LNCAP (cell line): Measurements from ENCODE around the gene STX7.

Source experiments
- TF ChIP-seq, protein P1 (sequence below): fragments of 450-650 bp; IDR thresholded peaks from 2 replicates; pipeline ENCODE4 v1.5.1; 2017; ENCODE audit warnings: mild to moderate bottlenecking

Gene STX7

DNA sequence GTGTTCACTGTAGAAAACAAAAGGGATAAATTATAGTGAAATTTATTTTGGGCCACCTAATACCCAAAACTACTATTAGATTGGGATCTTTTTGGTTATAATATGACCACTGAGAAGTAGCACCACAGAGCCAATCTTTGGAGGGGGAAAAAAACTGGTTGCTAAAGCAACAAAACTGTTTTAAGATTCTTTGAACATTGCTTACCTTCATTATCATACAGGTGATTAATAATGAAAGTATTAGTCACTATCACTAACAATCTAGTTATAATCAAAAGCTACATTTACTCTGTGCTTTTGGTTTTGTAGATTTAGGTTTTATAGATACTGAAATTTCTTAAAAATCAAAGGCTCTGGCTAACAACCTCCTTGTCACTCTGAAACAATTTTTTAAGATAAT, 31.7 kb downstream of the STX7 start:
- TF ChIP-seq, protein P1, sequence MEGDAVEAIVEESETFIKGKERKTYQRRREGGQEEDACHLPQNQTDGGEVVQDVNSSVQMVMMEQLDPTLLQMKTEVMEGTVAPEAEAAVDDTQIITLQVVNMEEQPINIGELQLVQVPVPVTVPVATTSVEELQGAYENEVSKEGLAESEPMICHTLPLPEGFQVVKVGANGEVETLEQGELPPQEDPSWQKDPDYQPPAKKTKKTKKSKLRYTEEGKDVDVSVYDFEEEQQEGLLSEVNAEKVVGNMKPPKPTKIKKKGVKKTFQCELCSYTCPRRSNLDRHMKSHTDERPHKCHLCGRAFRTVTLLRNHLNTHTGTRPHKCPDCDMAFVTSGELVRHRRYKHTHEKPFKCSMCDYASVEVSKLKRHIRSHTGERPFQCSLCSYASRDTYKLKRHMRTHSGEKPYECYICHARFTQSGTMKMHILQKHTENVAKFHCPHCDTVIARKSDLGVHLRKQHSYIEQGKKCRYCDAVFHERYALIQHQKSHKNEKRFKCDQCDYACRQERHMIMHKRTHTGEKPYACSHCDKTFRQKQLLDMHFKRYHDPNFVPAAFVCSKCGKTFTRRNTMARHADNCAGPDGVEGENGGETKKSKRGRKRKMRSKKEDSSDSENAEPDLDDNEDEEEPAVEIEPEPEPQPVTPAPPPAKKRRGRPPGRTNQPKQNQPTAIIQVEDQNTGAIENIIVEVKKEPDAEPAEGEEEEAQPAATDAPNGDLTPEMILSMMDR, result no peak

DNA sequence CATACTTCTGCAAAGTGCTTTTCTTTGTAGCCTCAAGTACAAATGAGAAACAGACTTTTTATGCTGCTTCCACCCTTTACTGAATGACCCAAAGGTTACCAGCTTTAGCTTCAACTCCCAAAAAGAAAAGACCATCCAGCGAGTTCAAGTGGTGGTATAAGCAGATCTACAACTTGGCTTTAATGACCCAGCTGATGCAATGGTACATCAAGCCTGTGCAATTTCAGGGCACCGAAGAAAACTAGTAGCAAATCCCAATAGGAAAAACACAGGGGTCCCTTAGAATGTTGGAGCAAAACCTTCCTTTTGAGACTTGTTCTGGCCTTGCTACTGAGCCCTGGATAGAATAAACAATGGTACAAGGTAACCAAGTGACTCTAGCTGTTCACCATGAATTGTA, 33.8 kb downstream of the STX7 start:
- TF ChIP-seq, protein P1, result no peak

DNA sequence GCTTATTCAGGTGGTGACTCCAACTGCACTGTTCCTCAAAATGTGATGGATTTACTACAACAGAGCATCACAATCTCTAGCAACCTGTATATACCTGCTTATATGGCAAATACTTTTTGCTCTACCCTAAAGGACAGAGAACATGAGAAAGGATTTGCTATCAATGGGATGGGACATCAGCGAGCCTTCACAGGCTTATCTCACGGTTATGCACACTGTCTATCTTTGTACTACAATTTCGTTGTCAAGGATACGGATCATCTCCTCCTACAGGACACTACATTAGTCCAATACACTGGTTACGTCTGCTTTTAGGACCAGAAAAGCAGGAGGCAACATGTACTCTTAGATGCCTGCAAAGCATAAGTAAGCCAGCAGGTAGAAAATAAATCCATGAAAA, 34.2 kb downstream of the STX7 start:
- TF ChIP-seq, protein P1, result no peak

DNA sequence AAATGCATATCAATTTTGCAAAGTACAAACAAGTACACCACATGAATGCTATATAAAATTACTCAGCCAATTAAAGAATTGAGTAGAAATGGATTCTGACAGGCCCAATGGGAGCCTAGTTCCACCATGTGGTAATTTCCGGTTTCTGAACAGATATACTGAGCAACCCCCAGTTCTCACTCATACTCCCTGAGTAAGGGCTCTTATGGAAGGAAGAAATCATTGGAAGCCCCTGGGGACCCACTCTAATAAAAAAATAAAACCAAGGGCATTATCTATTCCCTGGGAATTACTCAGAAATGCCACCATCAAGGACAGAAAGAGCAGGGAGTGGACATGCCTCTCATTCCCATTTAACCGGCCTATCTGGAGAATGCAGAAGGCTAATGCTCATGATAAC, 34.6 kb downstream of the STX7 start:
- TF ChIP-seq, protein P1, result no peak

DNA sequence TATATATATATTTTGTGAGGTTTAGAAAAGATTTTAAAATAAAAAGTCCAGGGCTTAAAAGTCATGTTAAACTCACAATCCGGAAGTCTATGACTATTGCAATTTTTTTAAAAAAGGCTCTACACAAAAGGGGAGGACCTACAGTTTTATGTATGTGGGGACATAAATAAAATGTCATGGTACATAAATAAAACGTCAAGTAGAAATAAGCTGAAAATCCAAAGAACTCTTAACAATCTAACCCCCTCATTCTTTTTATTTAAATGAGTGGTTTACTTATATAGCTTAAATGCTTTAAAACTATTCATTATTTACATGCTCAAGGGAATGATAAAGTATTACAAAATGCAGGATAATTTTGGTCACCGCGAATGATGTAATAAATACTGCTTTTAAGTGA, 36.2 kb downstream of the STX7 start:
- TF ChIP-seq, protein P1, result no peak

DNA sequence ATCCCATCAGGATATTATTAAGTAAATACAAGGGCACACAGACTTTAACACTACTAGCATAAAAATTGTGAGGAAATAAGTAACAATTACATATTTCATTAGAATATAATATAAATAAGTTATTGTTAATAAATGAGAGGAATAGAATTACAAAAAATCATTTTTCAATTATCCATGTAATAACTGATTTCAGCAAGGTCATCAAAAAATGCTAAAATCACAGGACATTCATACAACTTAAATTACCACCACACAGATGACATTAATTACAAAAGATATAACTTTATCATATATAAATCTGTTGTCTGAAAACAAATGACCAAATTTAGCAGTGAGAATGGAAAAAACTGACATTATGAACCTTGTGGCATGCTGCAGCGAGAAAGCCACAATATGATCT, 37.0 kb downstream of the STX7 start:
- TF ChIP-seq, protein P1, result no peak

DNA sequence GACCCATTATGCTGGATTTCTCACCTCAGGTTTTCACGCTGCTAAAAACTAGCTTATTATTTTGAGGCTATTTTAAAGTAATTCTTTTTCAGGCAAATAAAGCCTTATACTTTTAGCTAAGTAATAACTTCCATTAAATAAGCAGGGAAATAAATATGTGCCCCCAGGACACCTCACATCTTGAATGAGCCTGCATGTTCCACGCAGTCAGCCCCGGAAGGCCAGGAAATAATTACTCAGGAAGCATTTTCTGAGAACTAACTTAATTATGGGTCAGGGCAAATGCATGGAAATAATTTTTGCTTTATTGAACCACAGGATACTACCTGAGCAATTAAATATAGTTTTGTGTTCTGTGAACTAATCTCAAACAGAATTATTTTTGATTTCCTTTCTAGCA, 41.1 kb downstream of the STX7 start:
- TF ChIP-seq, protein P1, result no peak

DNA sequence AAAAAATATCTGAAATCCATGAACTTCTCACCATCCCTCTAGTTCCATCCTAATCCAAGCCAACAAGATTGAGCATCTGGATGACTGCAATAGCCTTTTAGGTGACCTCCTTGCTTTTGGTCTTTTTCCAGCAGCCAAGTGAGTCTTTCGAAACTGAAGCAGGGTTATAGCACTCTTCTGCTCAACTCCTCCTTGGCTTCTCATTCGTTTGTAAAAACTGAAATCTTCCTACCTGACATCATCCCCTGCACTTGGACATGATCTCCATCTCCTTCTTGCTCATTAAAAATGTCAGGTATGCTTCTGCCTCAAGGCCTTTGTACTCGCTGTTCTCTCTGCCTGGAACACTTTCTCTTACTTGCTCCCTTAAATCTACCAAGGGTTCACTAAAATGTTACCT, 46.0 kb downstream of the STX7 start:
- TF ChIP-seq, protein P1, result no peak
